HCT116 (cell line): ENCODE data around the gene RPF1.

ENCODE experiments used
- CEBPB ChIP-seq: IDR thresholded peaks from 2 replicates; pipeline ENCODE4 v1.6.1; 2012; ENCODE audit warnings: low read depth
- ELF1 ChIP-seq: IDR thresholded peaks from 2 replicates; pipeline ENCODE4 v1.6.1; 2012; ENCODE audit warnings: low read depth, borderline replicate concordance
- EZH2phosphoT487 ChIP-seq: fragments of 200-600 bp; IDR thresholded peaks from 2 replicates; pipeline ENCODE4 v1.6.1; 2018; ENCODE audit warnings: antibody characterized with exemption, borderline replicate concordance
- JUND ChIP-seq: IDR thresholded peaks from 2 replicates; pipeline ENCODE4 v1.6.1; 2012
- POLR2A ChIP-seq: IDR thresholded peaks from 2 replicates; pipeline ENCODE4 v1.7.0; 2011; ENCODE audit warnings: borderline replicate concordance; ENCODE audit not compliant: insufficient read depth, insufficient read length; ENCODE audit errors: extremely low read depth
- POLR2AphosphoS5 ChIP-seq: IDR thresholded peaks from 2 replicates; pipeline ENCODE4 v1.6.1; 2011; ENCODE audit warnings: mild to moderate bottlenecking, low read depth, low read length, moderate library complexity
- SIN3A ChIP-seq: IDR thresholded peaks from 2 replicates; pipeline ENCODE4 v1.6.1; 2012; ENCODE audit warnings: low read depth
- YY1 ChIP-seq: IDR thresholded peaks from 2 replicates; pipeline ENCODE4 v1.6.1; 2011; ENCODE audit warnings: low read length, low read depth, moderate library complexity, mild to moderate bottlenecking; ENCODE audit not compliant: insufficient replicate concordance; ENCODE audit errors: extremely low read depth
- ZFX ChIP-seq: fragments of 450-650 bp; IDR thresholded peaks from 2 replicates; pipeline ENCODE4 v1.6.1; 2017
- TF ChIP-seq, protein P1 (sequence below), 3 experiments: fragments of 200-600 bp in 1 of 3; sonication (generic) in 1 of 3; IDR thresholded peaks in 2 of 3; conservative IDR thresholded peaks in 1 of 3; 2 replicates each; pipeline ENCODE4 v1.5.1; 2012 to 2017; ENCODE audit warnings: low read depth in 2 of 3, low read length in 2 of 3, antibody characterized with exemption in 1 of 3, borderline replicate concordance in 1 of 3, control low read depth in 1 of 3, mild to moderate bottlenecking in 1 of 3, mixed read lengths in 1 of 3, mixed run types in 1 of 3, moderate library complexity in 1 of 3; ENCODE audit not compliant: insufficient read depth in 1 of 3
- TF ChIP-seq, protein P2 (sequence below): IDR thresholded peaks from 2 replicates; pipeline ENCODE4 v1.6.1; 2012; ENCODE audit warnings: low read depth

DNA sequence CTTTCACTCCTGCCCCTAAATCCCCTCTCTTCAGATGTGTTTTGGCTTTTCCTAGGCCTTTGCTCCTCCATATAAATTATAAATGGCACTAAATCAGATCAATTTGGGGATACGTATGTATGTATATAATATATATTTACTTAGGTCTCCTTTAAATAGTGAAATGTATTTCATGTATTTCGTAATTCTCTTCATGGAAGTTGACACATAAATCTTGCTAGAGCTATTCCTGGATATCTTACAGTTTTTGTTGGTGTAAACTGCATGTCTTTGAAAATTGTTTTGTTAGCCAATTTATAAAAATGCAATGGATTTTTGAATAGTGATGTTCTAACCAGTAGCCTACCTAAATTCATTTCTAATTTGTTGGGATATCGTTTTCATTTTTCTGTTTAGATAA lies 9.0 kb downstream of the RPF1 start:
- no peak for TF ChIP-seq POLR2A
- TF ChIP-seq, protein P1, sequence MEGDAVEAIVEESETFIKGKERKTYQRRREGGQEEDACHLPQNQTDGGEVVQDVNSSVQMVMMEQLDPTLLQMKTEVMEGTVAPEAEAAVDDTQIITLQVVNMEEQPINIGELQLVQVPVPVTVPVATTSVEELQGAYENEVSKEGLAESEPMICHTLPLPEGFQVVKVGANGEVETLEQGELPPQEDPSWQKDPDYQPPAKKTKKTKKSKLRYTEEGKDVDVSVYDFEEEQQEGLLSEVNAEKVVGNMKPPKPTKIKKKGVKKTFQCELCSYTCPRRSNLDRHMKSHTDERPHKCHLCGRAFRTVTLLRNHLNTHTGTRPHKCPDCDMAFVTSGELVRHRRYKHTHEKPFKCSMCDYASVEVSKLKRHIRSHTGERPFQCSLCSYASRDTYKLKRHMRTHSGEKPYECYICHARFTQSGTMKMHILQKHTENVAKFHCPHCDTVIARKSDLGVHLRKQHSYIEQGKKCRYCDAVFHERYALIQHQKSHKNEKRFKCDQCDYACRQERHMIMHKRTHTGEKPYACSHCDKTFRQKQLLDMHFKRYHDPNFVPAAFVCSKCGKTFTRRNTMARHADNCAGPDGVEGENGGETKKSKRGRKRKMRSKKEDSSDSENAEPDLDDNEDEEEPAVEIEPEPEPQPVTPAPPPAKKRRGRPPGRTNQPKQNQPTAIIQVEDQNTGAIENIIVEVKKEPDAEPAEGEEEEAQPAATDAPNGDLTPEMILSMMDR (IDR thresholded peaks at IDR 0.05 in 2 of 3, conservative IDR thresholded peaks at IDR 0.05 in 1 of 3; ENCODE audit: borderline replicate concordance in 1 of 3, insufficient read depth in 1 of 3, low read depth in 2 of 3, low read length in 2 of 3), result no peak
- TF ChIP-seq JUND, result no peak
- no peak for TF ChIP-seq EZH2phosphoT487
- TF ChIP-seq YY1, result no peak
- TF ChIP-seq ZFX, result no peak
- TF ChIP-seq, protein P2, sequence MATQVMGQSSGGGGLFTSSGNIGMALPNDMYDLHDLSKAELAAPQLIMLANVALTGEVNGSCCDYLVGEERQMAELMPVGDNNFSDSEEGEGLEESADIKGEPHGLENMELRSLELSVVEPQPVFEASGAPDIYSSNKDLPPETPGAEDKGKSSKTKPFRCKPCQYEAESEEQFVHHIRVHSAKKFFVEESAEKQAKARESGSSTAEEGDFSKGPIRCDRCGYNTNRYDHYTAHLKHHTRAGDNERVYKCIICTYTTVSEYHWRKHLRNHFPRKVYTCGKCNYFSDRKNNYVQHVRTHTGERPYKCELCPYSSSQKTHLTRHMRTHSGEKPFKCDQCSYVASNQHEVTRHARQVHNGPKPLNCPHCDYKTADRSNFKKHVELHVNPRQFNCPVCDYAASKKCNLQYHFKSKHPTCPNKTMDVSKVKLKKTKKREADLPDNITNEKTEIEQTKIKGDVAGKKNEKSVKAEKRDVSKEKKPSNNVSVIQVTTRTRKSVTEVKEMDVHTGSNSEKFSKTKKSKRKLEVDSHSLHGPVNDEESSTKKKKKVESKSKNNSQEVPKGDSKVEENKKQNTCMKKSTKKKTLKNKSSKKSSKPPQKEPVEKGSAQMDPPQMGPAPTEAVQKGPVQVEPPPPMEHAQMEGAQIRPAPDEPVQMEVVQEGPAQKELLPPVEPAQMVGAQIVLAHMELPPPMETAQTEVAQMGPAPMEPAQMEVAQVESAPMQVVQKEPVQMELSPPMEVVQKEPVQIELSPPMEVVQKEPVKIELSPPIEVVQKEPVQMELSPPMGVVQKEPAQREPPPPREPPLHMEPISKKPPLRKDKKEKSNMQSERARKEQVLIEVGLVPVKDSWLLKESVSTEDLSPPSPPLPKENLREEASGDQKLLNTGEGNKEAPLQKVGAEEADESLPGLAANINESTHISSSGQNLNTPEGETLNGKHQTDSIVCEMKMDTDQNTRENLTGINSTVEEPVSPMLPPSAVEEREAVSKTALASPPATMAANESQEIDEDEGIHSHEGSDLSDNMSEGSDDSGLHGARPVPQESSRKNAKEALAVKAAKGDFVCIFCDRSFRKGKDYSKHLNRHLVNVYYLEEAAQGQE, result no peak
- no peak for TF ChIP-seq SIN3A
- no peak for TF ChIP-seq CEBPB
- TF ChIP-seq POLR2AphosphoS5, result no peak
- no peak for TF ChIP-seq ELF1
